ENCODE data around the gene ST3GAL4. TPM values are rescaled to one million over a fixed set of nuclear protein-coding genes. Genes with fewer than 3 reads are reported as not detected.

ST3GAL4 gene
- total RNA-seq, 6 experiments from 2014 or later = 25.9 to 34.6 (median 30.0) TPM

DNA sequence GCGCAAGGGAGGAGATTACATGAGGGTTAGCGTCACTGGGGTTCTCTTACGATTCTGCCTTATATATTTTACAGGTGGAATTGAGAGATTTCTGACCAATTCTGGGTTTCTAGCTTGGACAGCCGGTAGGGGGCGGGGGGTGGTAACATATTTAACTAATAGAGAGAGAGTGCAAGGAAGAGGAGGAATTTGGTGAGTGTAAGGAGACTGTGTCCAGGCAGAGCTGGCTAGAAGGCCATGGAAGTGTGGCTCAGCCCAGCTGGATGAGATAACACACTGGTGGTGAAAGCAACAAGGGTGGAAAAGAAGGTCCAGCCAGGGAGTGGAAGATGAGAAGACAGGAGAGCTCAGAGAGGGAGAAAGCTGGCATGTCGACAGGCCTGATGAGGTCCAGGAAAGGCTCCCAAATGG, 56.5 kb downstream of the ST3GAL4 start:
- Mint-ChIP-seq H3K4me3 (no peak overlapping the region), H3K36me3 (ENCODE audit: low read depth) (peaks cover 29% of the 10 kb centered on the region), H3K4me1 (ENCODE audit: low read depth) (peaks cover 12% of the 10 kb centered on the region), H3K27ac (no peak overlapping the region), H3K27me3 (ENCODE audit: insufficient read depth) (no peaks in the 10 kb centered on the region; the same call in 1 of the 2 replicates), H3K9me3 (no peaks in the 10 kb centered on the region)
- TF ChIP-seq, protein P1, sequence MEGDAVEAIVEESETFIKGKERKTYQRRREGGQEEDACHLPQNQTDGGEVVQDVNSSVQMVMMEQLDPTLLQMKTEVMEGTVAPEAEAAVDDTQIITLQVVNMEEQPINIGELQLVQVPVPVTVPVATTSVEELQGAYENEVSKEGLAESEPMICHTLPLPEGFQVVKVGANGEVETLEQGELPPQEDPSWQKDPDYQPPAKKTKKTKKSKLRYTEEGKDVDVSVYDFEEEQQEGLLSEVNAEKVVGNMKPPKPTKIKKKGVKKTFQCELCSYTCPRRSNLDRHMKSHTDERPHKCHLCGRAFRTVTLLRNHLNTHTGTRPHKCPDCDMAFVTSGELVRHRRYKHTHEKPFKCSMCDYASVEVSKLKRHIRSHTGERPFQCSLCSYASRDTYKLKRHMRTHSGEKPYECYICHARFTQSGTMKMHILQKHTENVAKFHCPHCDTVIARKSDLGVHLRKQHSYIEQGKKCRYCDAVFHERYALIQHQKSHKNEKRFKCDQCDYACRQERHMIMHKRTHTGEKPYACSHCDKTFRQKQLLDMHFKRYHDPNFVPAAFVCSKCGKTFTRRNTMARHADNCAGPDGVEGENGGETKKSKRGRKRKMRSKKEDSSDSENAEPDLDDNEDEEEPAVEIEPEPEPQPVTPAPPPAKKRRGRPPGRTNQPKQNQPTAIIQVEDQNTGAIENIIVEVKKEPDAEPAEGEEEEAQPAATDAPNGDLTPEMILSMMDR (IDR thresholded peaks at IDR 0.05) = peak; percentile 7; the same call in 1 of the 2 replicates
- DNase-seq = no peak

DNA sequence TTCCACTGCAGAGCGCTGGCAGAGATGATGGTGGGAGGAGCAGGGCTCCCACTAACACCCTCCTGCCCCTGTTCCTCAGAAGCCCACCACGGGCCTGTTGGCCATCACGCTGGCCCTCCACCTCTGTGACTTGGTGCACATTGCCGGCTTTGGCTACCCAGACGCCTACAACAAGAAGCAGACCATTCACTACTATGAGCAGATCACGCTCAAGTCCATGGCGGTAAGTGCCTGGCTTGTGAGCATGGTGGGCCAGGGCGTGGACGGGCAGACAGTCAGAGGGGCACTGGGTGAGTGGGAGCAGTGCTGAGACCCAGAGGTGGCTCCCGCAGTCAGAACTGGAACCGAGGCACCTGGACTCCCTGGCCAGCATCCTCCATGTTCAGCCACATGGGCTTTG, 57.9 kb downstream of the ST3GAL4 start:
- TF ChIP-seq, protein P1 (IDR thresholded peaks at IDR 0.05) = no peak
- Mint-ChIP-seq H3K9me3 (no peaks in the 10 kb centered on the region), H3K4me3 (no peak overlapping the region), H3K4me1 (ENCODE audit: low read depth) (peaks cover 12% of the 10 kb centered on the region), H3K36me3 (ENCODE audit: low read depth) (peaks cover 29% of the 10 kb centered on the region), H3K27me3 (ENCODE audit: insufficient read depth) (peaks cover under 1% of the 10 kb centered on the region), H3K27ac (no peak overlapping the region)
- no peak for DNase-seq

DNA sequence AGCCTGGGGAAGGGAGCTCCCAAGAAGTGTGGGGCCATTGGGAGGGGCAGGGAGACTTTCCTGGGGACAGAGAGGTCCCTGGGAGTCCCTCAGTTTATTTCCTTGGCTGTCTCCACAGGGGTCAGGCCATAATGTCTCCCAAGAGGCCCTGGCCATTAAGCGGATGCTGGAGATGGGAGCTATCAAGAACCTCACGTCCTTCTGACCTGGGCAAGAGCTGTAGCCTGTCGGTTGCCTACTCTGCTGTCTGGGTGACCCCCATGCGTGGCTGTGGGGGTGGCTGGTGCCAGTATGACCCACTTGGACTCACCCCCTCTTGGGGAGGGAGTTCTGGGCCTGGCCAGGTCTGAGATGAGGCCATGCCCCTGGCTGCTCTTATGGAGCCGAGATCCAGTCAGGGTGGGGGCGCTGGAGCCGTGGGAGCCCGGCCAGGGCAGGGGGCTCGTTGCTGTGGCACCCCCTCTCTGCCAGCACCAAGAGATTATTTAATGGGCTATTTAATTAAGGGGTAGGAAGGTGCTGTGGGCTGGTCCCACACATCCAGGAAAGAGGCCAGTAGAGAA, 58.4 kb downstream of the ST3GAL4 start:
- H3K27ac Mint-ChIP-seq = no peak overlapping the region
- H3K4me1 Mint-ChIP-seq (ENCODE audit: low read depth) = peaks cover 12% of the 10 kb centered on the region
- no peaks in the 10 kb centered on the region for H3K9me3 Mint-ChIP-seq
- no peak for DNase-seq
- H3K27me3 Mint-ChIP-seq (ENCODE audit: insufficient read depth) = peaks cover 3% of the 10 kb centered on the region
- TF ChIP-seq, protein P1 (IDR thresholded peaks at IDR 0.05) = no peak
- peaks cover 27% of the 10 kb centered on the region for H3K36me3 Mint-ChIP-seq (ENCODE audit: low read depth)
- H3K4me3 Mint-ChIP-seq = no peak overlapping the region

DNA sequence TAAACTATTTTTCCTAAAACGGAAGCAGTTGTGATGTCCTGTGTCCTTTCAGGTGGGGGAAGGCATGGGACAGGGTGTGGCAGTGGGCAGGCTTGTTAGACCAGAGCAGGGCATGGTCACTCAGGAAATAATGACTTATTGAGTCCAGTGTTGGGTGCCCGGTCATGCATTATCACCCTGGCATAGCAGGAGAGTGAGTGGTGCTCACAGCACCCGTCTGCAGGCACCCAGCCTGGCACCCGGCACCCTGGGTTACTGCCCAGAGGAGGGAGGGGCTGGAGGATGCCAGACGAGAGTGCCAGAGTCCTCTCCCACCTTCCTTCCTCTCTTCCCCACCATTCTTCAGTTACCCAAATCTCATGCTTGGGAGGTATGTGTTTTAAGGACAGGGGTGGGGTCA, 59.1 kb downstream of the ST3GAL4 start:
- TF ChIP-seq, protein P1 (IDR thresholded peaks at IDR 0.05) = no peak
- no peak overlapping the region for H3K27ac Mint-ChIP-seq
- peaks cover 20% of the 10 kb centered on the region for H3K36me3 Mint-ChIP-seq (ENCODE audit: low read depth)
- H3K9me3 Mint-ChIP-seq = no peaks in the 10 kb centered on the region
- H3K4me3 Mint-ChIP-seq = no peak overlapping the region
- DNase-seq = no peak
- peaks cover 12% of the 10 kb centered on the region for H3K4me1 Mint-ChIP-seq (ENCODE audit: low read depth)
- peaks cover 3% of the 10 kb centered on the region; the same call in 1 of the 2 replicates for H3K27me3 Mint-ChIP-seq (ENCODE audit: insufficient read depth)

DNA sequence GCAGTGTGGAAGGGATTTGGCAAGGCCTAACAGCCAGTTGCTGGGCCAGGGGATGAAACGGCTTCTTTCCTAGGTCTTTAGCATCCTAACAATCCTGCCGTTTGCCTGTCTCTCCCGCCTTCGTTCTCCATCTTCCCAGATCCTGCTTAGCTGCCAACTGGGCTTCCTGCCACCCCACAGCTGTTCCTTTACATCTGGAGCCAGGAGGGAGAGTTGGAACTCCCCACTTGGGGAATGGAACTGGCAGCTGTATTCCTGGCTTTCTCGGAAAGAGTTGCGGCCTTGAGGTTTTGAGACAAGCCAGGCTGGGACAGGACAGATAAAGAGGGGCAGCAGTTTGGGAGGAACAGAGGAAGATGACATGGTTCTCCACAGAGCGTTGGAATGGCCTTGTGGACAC, 59.6 kb downstream of the ST3GAL4 start:
- Mint-ChIP-seq H3K9me3 (no peaks in the 10 kb centered on the region), H3K27me3 (ENCODE audit: insufficient read depth) (peaks cover 3% of the 10 kb centered on the region; the same call in 1 of the 2 replicates), H3K36me3 (ENCODE audit: low read depth) (peaks cover 19% of the 10 kb centered on the region), H3K27ac (no peak overlapping the region), H3K4me3 (no peak overlapping the region), H3K4me1 (ENCODE audit: low read depth) (peaks cover 12% of the 10 kb centered on the region)
- TF ChIP-seq, protein P1 (IDR thresholded peaks at IDR 0.05) = no peak
- DNase-seq = no peak

All from HFFc6 (cell line).